Sigmoid colon (tissue), 7 donors: ENCODE measurements around the gene MDK. TPM values are rescaled to one million over a fixed set of nuclear protein-coding genes. Genes with fewer than 3 reads are reported as not detected.

Experiments
- DNase-seq: peaks from one replicate; pipeline ENCODE4 v3.0.0-alpha.2; 2019
- H3K27ac ChIP-seq, 4 donors: fragments of 200-600 bp; sonication (generic); one replicate each; pipeline ENCODE4 v1.5.1; 2016 to 2019; ENCODE audit warnings: mild to moderate bottlenecking in 1 of 4
- H3K27me3 ChIP-seq, 3 donors: fragments of 200-600 bp; sonication (generic); one replicate each; pipeline ENCODE4 v1.5.1; 2019; ENCODE audit warnings: mild to moderate bottlenecking in 1 of 3
- H3K36me3 ChIP-seq, 4 donors: fragments of 200-600 bp; sonication (generic); one replicate each; pipeline ENCODE4 v1.5.1; 2016 to 2019
- H3K4me1 ChIP-seq, 4 donors: fragments of 200-600 bp; sonication (generic); one replicate each; pipeline ENCODE4 v1.5.1; 2017 to 2019
- H3K4me3 ChIP-seq, 4 donors: fragments of 200-600 bp; sonication (generic); one replicate each; pipeline ENCODE4 v1.5.1; 2017 to 2019; ENCODE audit warnings: mild to moderate bottlenecking in 2 of 4, moderate library complexity in 1 of 4
- H3K9me3 ChIP-seq, 4 donors: fragments of 200-600 bp in 3 of 4; sonication (generic) in 3 of 4; one replicate each; pipeline versions ENCODE4 v1.5.1 to v1.6.1; 2013 to 2019
- EP300 ChIP-seq, 4 donors: sonication (generic); formaldehyde crosslinking; IDR thresholded peaks; one replicate each; pipeline ENCODE4 v1.6.1; 2017; ENCODE audit warnings: antibody characterized with exemption in 4 of 4
- POLR2A ChIP-seq, 2 donors: fragments of 450-650 bp; IDR thresholded peaks; one replicate each; pipeline ENCODE4 v1.6.1; 2016; ENCODE audit warnings: antibody characterized with exemption in 2 of 2, mild to moderate bottlenecking in 2 of 2, moderate library complexity in 2 of 2
- POLR2AphosphoS5 ChIP-seq, 4 donors: sonication (generic); formaldehyde crosslinking; IDR thresholded peaks; one replicate each; pipeline ENCODE4 v1.6.1; 2017; ENCODE audit warnings: antibody characterized with exemption in 4 of 4
- WGBS, 2 donors: extraction: QIAGEN DNeasy Blood & Tissue Kit; methylation state at CpG; one replicate each; pipeline ENCODE4 v1.1.7; 2013; 5-methylcytosine and 5-hydroxymethylcytosine counted together
- intact Hi-C: fragments of 100-400 bp; cut with DNase I; formaldehyde crosslinking; loops from one replicate; pipeline ENCODE4 v1.15.1; 2023
- polyA plus RNA-seq, 3 donors: library from polyadenylated mRNA; stranded (reverse); fragments of 200-250 nt; gene quantifications; one replicate each; pipeline ENCODE4 v1.2.3, GENCODE V29; 2013
- total RNA-seq, 4 donors: library from RNA; depleted of rRNA; stranded (reverse); fragments of >200 nt; gene quantifications; one replicate each; pipeline ENCODE4 v1.1.0, GENCODE V29; 2016
- TF ChIP-seq, protein P1 (sequence below), 4 experiments: fragments of 450-650 bp in 3 of 4; fragments of 200-600 bp in 1 of 4; IDR thresholded peaks; one replicate each; pipeline ENCODE4 v1.5.1; 2016 to 2019; ENCODE audit warnings: antibody characterized with exemption in 4 of 4, mild to moderate bottlenecking in 3 of 4, moderate library complexity in 2 of 4
- donor health status: healthy with polysubstance abuse.
- donor health status: Bipolar disorder and iron deficiency.
- donor health status: healthy.

MDK gene
- total and polyA plus RNA-seq, 7 donors, result 10.7 to 403 (median 49.9) TPM

DNA sequence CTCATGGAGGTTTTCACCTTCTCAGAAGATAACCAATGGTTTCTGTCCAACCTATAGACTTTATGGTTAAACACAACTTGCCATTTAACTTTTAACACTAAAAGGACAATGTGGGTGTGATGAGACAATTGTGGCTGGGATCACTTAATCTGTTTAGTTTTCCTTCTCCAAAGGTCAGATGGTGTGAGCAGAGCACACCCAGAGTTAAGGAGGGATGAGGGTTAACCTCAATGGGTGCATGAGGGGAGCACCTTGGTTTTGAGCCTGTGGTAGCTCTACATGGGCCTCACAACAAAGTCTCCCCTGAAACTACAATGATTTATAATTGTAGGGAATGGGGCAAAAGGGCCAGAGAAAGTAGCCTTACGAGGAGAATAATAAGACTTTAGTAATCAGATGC, 39.0 kb downstream of the MDK start:
- Histone ChIP-seq H3K27ac (no peak overlapping the region), H3K9me3 (no peaks in the 10 kb centered on the region), H3K4me1 (no peaks in the 10 kb centered on the region), H3K4me3 (no peak overlapping the region), H3K27me3 (no peaks in the 10 kb centered on the region), H3K36me3 (peaks cover 9 to 38% (median 21%) of the 10 kb centered on the region in 4 donors)
- TF ChIP-seq, protein P1, sequence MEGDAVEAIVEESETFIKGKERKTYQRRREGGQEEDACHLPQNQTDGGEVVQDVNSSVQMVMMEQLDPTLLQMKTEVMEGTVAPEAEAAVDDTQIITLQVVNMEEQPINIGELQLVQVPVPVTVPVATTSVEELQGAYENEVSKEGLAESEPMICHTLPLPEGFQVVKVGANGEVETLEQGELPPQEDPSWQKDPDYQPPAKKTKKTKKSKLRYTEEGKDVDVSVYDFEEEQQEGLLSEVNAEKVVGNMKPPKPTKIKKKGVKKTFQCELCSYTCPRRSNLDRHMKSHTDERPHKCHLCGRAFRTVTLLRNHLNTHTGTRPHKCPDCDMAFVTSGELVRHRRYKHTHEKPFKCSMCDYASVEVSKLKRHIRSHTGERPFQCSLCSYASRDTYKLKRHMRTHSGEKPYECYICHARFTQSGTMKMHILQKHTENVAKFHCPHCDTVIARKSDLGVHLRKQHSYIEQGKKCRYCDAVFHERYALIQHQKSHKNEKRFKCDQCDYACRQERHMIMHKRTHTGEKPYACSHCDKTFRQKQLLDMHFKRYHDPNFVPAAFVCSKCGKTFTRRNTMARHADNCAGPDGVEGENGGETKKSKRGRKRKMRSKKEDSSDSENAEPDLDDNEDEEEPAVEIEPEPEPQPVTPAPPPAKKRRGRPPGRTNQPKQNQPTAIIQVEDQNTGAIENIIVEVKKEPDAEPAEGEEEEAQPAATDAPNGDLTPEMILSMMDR (IDR thresholded peaks at IDR 0.05), result no peak
- TF ChIP-seq POLR2A (IDR thresholded peaks at IDR 0.05) (no peak), EP300 (IDR thresholded peaks at IDR 0.05) (no peak), POLR2AphosphoS5 (IDR thresholded peaks at IDR 0.05) (no peak)
- no peak for DNase-seq
- WGBS, 2 donors, result 93 to 97% methylated on average over 1 of the region's 1 CpG
- intact Hi-C loops, result no loop called here

DNA sequence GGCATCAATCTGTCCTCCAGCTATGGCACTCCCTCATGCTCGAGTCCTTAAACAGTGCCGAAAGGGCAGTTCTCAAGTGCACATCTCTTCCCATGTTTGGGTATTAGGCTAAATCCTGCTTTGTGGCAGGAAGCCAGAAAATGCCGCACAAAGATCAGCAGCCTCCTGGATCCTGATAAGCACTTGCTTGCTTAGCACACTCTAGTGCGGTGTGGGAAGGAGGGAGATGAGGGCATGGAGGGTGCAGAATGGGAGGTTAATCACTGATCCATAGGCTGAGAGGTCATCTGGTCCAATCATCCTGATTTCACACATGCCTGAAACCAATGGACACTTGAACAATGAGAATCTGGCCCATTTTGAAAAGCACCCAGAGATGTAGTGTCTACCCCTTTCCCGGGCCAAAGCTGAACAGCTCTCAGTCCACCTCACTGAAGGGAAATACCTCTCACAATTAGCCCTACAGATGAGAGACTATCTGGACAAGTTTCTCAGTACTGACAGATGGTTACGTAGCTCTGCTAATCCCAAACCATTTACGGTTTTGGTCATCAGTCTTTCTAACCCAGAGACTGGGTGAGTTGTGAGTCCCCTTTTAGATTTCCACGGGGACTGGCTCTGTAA, 39.9 kb downstream of the MDK start:
- no peaks in the 10 kb centered on the region for H3K27me3 ChIP-seq
- H3K4me3 ChIP-seq, result no peak overlapping the region
- H3K36me3 ChIP-seq, result peaks cover under 1 to 29% (median 16%) of the 10 kb centered on the region in 4 donors
- no peak for DNase-seq
- intact Hi-C loops, result no loop called here
- TF ChIP-seq, protein P1 (IDR thresholded peaks at IDR 0.05), result no peak
- TF ChIP-seq EP300 (IDR thresholded peaks at IDR 0.05) (no peak), POLR2AphosphoS5 (IDR thresholded peaks at IDR 0.05) (no peak), POLR2A (IDR thresholded peaks at IDR 0.05) (no peak)
- no peaks in the 10 kb centered on the region for H3K4me1 ChIP-seq
- no peak overlapping the region for H3K27ac ChIP-seq
- whole genome bisulfite sequencing, 2 donors, result 95 to 96% methylated on average over 8 of the region's 8 CpGs
- H3K9me3 ChIP-seq, result no peaks in the 10 kb centered on the region

DNA sequence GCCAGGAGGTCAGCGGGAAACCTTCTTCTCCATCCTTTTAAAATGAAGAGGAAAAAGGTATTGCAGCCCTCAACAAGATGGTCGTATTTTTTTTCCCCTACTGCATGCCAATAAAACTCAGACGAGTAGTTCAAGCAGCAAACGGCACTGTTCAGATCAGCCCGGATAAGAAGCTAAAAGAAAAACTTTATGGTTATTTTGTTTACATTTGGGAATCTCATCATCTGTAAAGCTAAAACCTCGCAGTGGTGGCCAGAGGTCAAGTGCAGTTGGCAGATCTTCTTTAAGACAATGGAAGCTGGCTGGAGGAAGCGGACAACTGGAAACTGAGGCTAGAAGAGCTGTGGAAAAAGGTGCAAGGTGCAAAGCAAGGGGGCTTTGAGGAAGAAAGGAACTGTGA, 41.1 kb downstream of the MDK start:
- H3K4me1 ChIP-seq, result no peaks in the 10 kb centered on the region
- no peak overlapping the region for H3K4me3 ChIP-seq
- TF ChIP-seq EP300 (IDR thresholded peaks at IDR 0.05), result no peak
- H3K9me3 ChIP-seq, result no peaks in the 10 kb centered on the region
- no peaks in the 10 kb centered on the region for H3K27me3 ChIP-seq
- no peak overlapping the region for H3K27ac ChIP-seq
- intact Hi-C loops, result no loop called here
- 20 to 59% methylated on average over 7 of the region's 7 CpGs for WGBS, 2 donors
- H3K36me3 ChIP-seq, result peaks cover 0 to 17% (median 9%) of the 10 kb centered on the region in 4 donors
- no peak for DNase-seq

DNA sequence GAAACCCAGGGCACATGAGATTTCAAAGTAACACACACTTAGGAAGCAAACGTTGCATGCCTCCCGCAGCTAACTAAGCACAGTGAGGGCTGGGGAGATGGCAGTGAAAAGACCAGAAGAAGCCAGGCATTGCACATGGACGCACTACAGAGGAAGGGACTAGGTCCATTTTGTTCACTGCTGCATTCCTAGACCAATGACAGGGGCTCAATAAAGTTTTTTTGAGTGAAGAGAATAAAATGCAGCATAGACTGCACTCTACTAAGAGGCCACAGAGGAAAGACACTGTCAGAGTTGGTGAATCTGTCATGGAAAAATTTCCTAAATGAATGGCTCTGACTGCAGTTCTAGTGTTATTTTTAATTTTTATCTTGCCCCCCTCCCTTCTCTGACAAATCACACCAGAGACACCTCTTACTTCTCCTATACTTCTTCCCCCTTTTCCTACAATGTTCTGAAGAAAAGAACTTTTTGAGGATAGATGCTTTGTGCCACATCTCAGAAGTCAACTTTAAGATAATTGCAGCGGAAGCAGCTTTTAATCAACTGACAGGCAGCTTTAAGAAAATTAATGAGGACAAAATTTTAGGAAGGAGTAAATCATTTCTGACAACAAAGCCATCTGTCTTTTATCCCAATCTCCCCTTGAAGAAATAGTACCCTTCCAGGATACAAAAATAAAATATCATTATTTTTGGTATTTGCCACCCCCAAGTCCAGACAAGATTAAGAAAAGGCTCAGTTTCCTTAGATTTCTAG, 44.9 kb downstream of the MDK start:
- intact Hi-C loops, result no loop called here
- H3K27me3 ChIP-seq, result no peaks in the 10 kb centered on the region
- no peaks in the 10 kb centered on the region for H3K9me3 ChIP-seq
- WGBS, 2 donors, result 92% methylated on average over 4 of the region's 4 CpGs
- H3K4me1 ChIP-seq, result no peaks in the 10 kb centered on the region
- peaks cover 0 to 35% (median 3%) of the 10 kb centered on the region in 4 donors for H3K36me3 ChIP-seq
- no peak overlapping the region for H3K27ac ChIP-seq
- TF ChIP-seq POLR2AphosphoS5 (IDR thresholded peaks at IDR 0.05) (no peak), POLR2A (IDR thresholded peaks at IDR 0.05) (no peak), EP300 (IDR thresholded peaks at IDR 0.05) (no peak)
- TF ChIP-seq, protein P1 (IDR thresholded peaks at IDR 0.05), result no peak
- DNase-seq, result no peak
- H3K4me3 ChIP-seq, result no peak overlapping the region

DNA sequence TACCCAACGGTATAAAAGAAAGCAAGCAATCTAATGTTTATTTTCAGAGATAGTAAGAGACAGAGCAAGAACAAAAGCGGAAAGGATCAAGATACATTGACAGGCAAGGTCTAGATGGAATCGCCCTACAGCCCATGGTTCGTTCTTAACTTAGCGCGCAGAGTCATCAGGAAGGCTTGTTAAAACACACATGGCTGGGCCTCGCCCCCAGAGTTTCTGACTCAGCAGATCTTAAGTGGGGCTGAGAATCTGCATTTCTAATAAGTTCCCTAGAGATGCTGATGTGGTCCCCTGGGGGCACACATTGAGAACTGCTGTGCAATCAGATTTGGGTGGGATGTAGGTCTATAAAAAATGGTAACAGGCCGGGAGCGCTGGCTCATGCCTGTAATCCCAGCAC, 45.9 kb downstream of the MDK start:
- intact Hi-C loops, result no loop called here
- no peak for DNase-seq
- Histone ChIP-seq H3K4me3 (no peak overlapping the region), H3K9me3 (no peaks in the 10 kb centered on the region), H3K27ac (no peak overlapping the region), H3K36me3 (peaks cover 0 to 35% (median 4%) of the 10 kb centered on the region in 4 donors), H3K4me1 (no peaks in the 10 kb centered on the region), H3K27me3 (no peaks in the 10 kb centered on the region)
- WGBS, 2 donors, result 93 to 94% methylated on average over 9 of the region's 9 CpGs
- TF ChIP-seq POLR2AphosphoS5 (IDR thresholded peaks at IDR 0.05) (no peak), EP300 (IDR thresholded peaks at IDR 0.05) (no peak), POLR2A (IDR thresholded peaks at IDR 0.05) (no peak)
- TF ChIP-seq, protein P1 (IDR thresholded peaks at IDR 0.05), result no peak
